Calu3 (cell line): ENCODE measurements around the gene PLAGL1. TPM values are rescaled to one million over a fixed set of nuclear protein-coding genes. Genes with fewer than 3 reads are reported as not detected.

Source experiments
- BruUV-seq: library from RNA; stranded (reverse); fragments of 400-500 nt; replicated peaks from 2 replicates; lab custom pipeline; 2021; lab: Mats Ljungman, UMichigan
- CTCF ChIA-PET: fragments of 300-600 bp; sonication (Branson Sonifier 250); formaldehyde crosslinking; loops from one replicate; lab custom pipeline; 2022; ENCODE audit warnings: antibody characterized with exemption; lab: Charles Lee
- DNase-seq: peaks from one replicate; pipeline ENCODE4 v3.0.0; 2022
- H3K27ac Mint-ChIP-seq: one replicate; pipeline ENCODE4 v1.8.0; 2022; ENCODE audit warnings: mixed read lengths; ENCODE audit not compliant: unreplicated experiment
- H3K27me3 Mint-ChIP-seq: one replicate; pipeline ENCODE4 v1.8.0; 2022; ENCODE audit warnings: mixed read lengths; ENCODE audit not compliant: unreplicated experiment
- H3K36me3 Mint-ChIP-seq: one replicate; pipeline ENCODE4 v1.8.0; 2022; ENCODE audit warnings: mild to moderate bottlenecking, moderate library complexity, mixed read lengths; ENCODE audit not compliant: insufficient read depth, unreplicated experiment
- H3K4me1 Mint-ChIP-seq: one replicate; pipeline ENCODE4 v1.8.0; 2022; ENCODE audit warnings: mild to moderate bottlenecking, low read depth, mixed read lengths; ENCODE audit not compliant: unreplicated experiment
- H3K4me3 Mint-ChIP-seq: one replicate; pipeline ENCODE4 v1.8.0; 2022; ENCODE audit warnings: mild to moderate bottlenecking, low read depth, moderate library complexity, mixed read lengths; ENCODE audit not compliant: unreplicated experiment
- H3K9me3 Mint-ChIP-seq: one replicate; pipeline ENCODE4 v1.8.0; 2022; ENCODE audit warnings: low read depth, mixed read lengths; ENCODE audit not compliant: unreplicated experiment
- CTCF ChIP-seq: fragments of 200-600 bp; IDR thresholded peaks from one replicate; pipeline ENCODE4 v1.8.0; 2022; ENCODE audit warnings: antibody characterized with exemption; ENCODE audit not compliant: unreplicated experiment
- intact Hi-C: fragments of 100-400 bp; cut with micrococcal nuclease; formaldehyde crosslinking; loops from one replicate; pipeline ENCODE4 v1.10.0; 2022; ENCODE audit not compliant: unreplicated experiment
- total RNA-seq: library from RNA; stranded (reverse); gene quantifications from 2 replicates; pipeline ENCODE4 v1.2.3, GENCODE V29; 2022

Gene PLAGL1
- total RNA-seq, 1 experiment from 2014 or later, result 9.8 TPM

- Mint-ChIP-seq H3K4me3 (no peak overlapping the region), H3K4me1 (no peaks in the 10 kb centered on the region), H3K36me3 (no peaks in the 10 kb centered on the region), H3K27me3 (peaks cover 62% of the 10 kb centered on the region), H3K27ac (no peak overlapping the region), H3K9me3 (peaks cover 12% of the 10 kb centered on the region)
- CTCF ChIA-PET, result no interaction called here
- intact Hi-C loops, result no loop called here
- no TSS peak for BruUV-seq
- TF ChIP-seq CTCF, result no peak
- DNase-seq, result no peak
Observed at GRCh38 chr6:143911028-143911427, 97.0 kb downstream of the PLAGL1 start.

GRCh38 chr6:143902827-143903226, 105.2 kb downstream of the PLAGL1 start:
- no TSS peak for BruUV-seq
- CTCF ChIA-PET, result no interaction called here
- no peak for TF ChIP-seq CTCF
- Mint-ChIP-seq H3K27me3 (no peaks in the 10 kb centered on the region), H3K9me3 (peaks cover 4% of the 10 kb centered on the region), H3K36me3 (no peaks in the 10 kb centered on the region), H3K4me1 (no peaks in the 10 kb centered on the region), H3K4me3 (no peak overlapping the region), H3K27ac (no peak overlapping the region)
- no peak for DNase-seq
- intact Hi-C loops, result no loop called here

- TF ChIP-seq CTCF, result no peak
- H3K4me1 Mint-ChIP-seq, result no peaks in the 10 kb centered on the region
- intact Hi-C loops, result no loop called here
- no peak overlapping the region for H3K27ac Mint-ChIP-seq
- no peak for DNase-seq
- no TSS peak for BruUV-seq
- H3K27me3 Mint-ChIP-seq, result no peaks in the 10 kb centered on the region
- CTCF ChIA-PET, result no interaction called here
- no peak overlapping the region for H3K4me3 Mint-ChIP-seq
- H3K9me3 Mint-ChIP-seq, result peaks cover 4% of the 10 kb centered on the region
- no peaks in the 10 kb centered on the region for H3K36me3 Mint-ChIP-seq
Observed at GRCh38 chr6:143901885-143902750, 105.9 kb downstream of the PLAGL1 start.

- Mint-ChIP-seq H3K4me3 (no peak overlapping the region), H3K27ac (no peak overlapping the region), H3K27me3 (no peaks in the 10 kb centered on the region), H3K9me3 (no peaks in the 10 kb centered on the region), H3K4me1 (no peaks in the 10 kb centered on the region), H3K36me3 (no peaks in the 10 kb centered on the region)
- no TSS peak for BruUV-seq
- intact Hi-C loops, result no loop called here
- no peak for TF ChIP-seq CTCF
- CTCF ChIA-PET, result no interaction called here
- no peak for DNase-seq
Observed at GRCh38 chr6:143900358-143900757, 107.7 kb downstream of the PLAGL1 start.
